T47D (cell line): ENCODE data around the gene SSH3.

Experiments
- DNase-seq, 2 experiments: peaks; one replicate each; pipeline versions ENCODE4 v3.0.0 to v3.0.0-alpha.2; 2011 to 2012; ENCODE audit warnings: low read depth in 1 of 2, low spot score in 1 of 2
- JUND ChIP-seq: IDR thresholded peaks from 2 replicates; pipeline ENCODE4 v1.6.1; 2012; ENCODE audit warnings: low read depth
- in situ Hi-C: cut with HindIII; loops from 2 replicates; pipeline ENCODE4 v1.10.0; 2016; ENCODE audit warnings: low sequenced_read_pairs, low pct_unique_long_range_greater_than_20kb

SSH3 gene

GRCh38 chr11:67299471-67300191 lies 3.7 kb upstream of the SSH3 start:
- in situ Hi-C loops = no loop called here

GRCh38 chr11:67300256-67300755 lies 3.0 kb upstream of the SSH3 start:
- no peak for TF ChIP-seq JUND
- in situ Hi-C loops = no loop called here
- no peak for DNase-seq

More at GRCh38 chr11:67299471-67300191, 3.7 kb upstream of the SSH3 start:
- TF ChIP-seq JUND = no peak
- DNase-seq = no peak

DNA sequence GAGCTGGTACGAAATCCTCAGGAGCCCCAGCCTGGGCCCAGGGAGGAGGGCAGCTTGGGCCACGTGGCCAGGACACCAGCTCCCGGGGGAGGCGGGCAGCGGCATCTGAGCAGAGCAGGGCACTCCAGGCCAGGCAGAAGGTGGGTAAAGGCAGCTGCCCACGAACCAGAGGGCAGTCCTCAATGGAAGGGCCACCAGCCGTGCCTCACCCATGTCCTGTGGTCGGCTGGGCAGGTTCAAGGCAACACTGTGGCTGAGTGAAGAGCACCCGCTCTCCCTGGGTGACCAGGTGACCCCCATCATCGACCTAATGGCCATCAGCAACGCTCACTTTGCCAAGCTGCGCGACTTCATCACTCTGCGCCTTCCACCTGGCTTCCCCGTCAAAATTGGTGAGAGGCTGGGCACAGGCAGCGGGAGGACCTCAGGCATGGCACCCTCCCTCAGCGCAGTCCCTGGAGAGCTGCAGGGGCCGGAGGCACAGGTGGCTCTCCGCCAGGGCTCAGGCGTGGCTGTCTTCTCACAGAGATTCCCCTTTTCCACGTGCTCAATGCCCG lies 2.5 kb upstream of the SSH3 start:
- no peak for DNase-seq
- in situ Hi-C loops = no loop called here
- no peak for TF ChIP-seq JUND

- in situ Hi-C loops = no loop called here
- DNase-seq = no peak
- TF ChIP-seq JUND = no peak
These were observed 1.9 kb upstream of the SSH3 start for GRCh38 chr11:67301313-67301921.

GRCh38 chr11:67301951-67302516 lies 1.3 kb upstream of the SSH3 start:
- in situ Hi-C loops = no loop called here
- TF ChIP-seq JUND = no peak
- DNase-seq = peak; percentile 91 to 93

DNA sequence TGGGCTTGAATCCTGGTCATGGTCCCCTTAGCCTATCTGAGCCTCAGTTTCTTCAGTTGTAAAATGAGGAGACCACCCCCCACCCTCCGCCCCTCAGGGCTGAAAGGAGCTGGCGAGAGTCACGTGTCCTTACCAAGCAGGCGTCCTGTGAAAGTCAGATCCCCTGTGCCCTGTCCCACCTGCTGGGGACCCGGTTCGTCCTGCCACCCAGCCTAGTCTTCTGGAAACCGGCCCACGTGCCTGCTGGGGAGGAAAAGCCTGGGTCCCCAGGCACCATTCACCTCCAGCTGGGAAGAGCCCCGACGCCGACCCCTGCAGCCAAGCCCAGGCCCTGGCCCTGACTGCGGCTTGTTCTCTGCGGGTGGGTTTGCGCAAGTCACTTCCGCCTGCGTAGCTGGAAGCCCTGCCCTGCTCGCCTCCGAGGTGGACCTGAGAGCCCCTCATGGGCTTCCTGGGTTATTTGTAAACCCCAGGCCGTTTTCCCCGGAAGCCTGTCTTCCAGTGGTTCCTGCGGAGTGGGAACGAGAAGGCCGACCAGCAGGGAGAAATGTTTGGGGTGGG lies 679 bp upstream of the SSH3 start:
- TF ChIP-seq JUND = no peak
- peak in 1 of 2 experiments; percentile 58 for DNase-seq
- in situ Hi-C loops = no loop called here

DNA sequence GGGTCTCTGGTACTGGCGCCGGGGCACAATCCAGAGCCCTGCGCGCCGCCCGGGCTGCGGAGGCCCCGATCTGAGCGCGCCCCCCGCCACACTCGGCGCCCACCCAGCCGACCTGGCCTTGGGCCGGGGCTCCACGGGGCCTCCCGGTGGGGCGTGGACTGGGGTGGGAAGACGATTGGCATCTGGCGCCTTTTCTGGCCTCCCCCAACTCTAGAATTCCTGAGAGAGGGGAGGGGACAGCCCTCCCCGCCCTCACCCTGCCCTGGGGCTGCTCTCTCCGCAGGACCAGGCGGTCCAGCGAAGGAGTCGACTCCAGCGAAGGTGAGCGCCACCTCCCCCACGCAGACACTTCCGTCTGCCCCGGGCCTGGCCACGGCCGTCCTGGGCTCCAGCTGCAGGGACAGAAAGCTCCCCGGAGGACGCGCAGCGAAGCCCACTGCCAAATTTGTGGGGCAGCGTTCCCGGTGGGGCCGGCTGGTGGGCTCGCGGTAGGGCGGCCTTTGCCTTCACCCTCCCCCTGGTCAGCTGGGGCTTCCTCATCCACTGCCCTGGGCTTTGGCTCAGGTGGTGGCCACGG lies 593 bp downstream of the SSH3 start:
- DNase-seq = peak in 1 of 2 experiments; percentile 89
- in situ Hi-C loops = no loop called here
- no peak for TF ChIP-seq JUND

GRCh38 chr11:67304511-67305113 lies 1.3 kb downstream of the SSH3 start:
- DNase-seq = no peak
- no peak for TF ChIP-seq JUND
- in situ Hi-C loops = no loop called here

GRCh38 chr11:67306769-67307544 lies 3.6 kb downstream of the SSH3 start:
- no peak for TF ChIP-seq JUND
- in situ Hi-C loops = no loop called here
- DNase-seq = no peak

- in situ Hi-C loops = no loop called here
- TF ChIP-seq JUND = no peak
- DNase-seq = no peak
These were observed 4.2 kb downstream of the SSH3 start for GRCh38 chr11:67307545-67308001.
